T-helper 1 cell treated with Interleukin-12 subunit alpha and Interleukin-12 subunit beta and Interleukin-4 antibody, amounts not matched to agents 30 ng/mL and 1 ng/mL, for 36 hours (primary cell): ENCODE measurements around the gene NFIA. TPM values are rescaled to one million over a fixed set of nuclear protein-coding genes. Genes with fewer than 3 reads are reported as not detected.

ENCODE experiments used
- intact Hi-C: fragments of 100-400 bp; cut with micrococcal nuclease; formaldehyde crosslinking; loops from one replicate; pipeline ENCODE4 v1.15.1; 2024
- total RNA-seq: library from RNA; stranded (reverse); gene quantifications from 2 replicates; pipeline ENCODE4 v1.2.3, GENCODE V29; 2022

The NFIA gene
- total RNA-seq, 1 donor from 2014 or later: 0.66 TPM

- intact Hi-C loops: no loop called here
These were observed 363.0 kb downstream of the NFIA start for GRCh38 chr1:61445269-61445825.

DNA sequence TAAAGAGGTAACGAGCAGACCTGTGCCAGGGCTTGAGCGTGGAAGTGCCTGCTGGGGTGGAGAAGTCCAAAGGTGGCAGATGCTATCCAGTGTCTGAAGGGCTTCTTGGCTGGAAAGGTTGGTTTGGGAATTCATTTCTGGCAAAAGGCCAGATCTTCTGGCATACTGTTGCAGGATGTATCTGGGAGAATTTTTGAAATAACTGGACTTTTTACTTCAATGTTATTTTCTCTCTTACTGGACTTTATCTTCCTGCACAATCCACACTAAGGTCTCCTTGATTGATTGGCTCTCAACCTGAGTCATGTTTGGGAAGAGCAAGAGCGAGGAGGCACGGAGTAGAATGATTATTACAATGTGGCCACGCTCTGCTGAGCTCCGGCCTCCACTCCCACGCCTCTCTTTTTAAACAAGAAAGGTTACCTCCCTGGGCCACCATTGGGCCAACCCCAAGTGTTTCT lies 364.2 kb downstream of the NFIA start:
- intact Hi-C loops: no loop called here

GRCh38 chr1:61447106-61447967 lies 365.0 kb downstream of the NFIA start:
- intact Hi-C loops: no loop called here

GRCh38 chr1:61447968-61448430 lies 365.6 kb downstream of the NFIA start:
- intact Hi-C loops: no loop called here

- intact Hi-C loops: no loop called here
These were observed 366.6 kb downstream of the NFIA start for GRCh38 chr1:61448914-61449313.

GRCh38 chr1:61449410-61449809 lies 367.0 kb downstream of the NFIA start:
- intact Hi-C loops: no loop called here

DNA sequence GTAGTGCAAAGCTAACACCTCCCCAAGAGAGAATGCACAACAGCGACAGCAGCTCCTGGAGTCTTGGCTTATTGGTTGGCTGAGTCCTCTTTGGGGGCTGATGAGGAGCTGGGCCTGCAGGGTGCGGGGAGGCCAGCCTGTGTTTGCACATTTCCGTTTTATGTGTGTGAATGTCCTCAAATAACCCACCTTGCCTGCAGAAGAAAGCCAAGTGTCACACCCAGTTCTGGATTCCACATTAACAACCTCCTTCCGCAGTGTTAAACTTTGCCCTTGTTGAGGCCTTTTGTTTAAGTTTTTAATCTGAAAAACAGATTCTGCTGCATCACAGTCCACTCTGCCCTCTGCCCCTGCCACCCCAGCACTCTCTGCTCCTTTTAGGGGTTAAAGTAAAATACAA lies 368.1 kb downstream of the NFIA start:
- intact Hi-C loops: loop anchor here (5.0 to 10.0 kb wide), 2 partner anchors 166 to 1473 kb away; no protein-coding TSS in a partner anchor

DNA sequence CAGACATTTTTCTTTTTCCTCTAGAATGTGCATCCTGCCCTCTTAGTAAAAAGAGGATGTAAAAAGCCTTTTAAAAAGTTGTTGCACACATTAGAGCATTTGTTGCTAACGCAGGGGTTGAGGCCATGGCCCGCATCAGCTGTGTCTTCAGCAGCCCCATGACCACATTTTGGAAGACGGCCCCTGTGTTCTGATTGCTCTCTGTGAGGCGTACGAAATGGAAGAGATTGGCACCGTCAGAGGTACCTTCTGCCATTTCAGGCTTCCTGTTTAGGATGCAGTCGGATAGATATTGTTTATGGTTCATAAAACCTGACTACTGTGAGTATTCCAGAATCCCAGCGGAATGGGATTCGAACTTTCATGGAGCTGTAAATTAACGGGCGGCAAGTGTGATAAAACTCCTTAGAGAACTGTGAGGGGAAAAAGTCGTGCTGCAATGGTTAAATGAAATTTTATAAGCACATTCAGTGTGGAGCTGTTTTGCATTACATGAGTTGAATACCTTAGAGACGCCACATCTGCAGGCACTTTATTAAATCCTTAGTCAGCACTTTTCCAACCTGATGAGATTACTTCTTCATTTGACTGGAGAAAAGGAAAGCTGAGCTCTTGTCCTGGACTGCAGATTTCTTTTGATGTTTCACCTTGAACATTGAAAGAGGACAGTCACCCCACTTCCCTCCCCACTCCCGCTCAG lies 368.7 kb downstream of the NFIA start:
- intact Hi-C loops: loop anchor here (5.0 to 10.0 kb wide), 2 partner anchors 166 to 1474 kb away; no protein-coding TSS in a partner anchor

- intact Hi-C loops: loop anchor here (5.0 to 10.0 kb wide), 2 partner anchors 167 to 1474 kb away; no protein-coding TSS in a partner anchor
These were observed 369.2 kb downstream of the NFIA start for GRCh38 chr1:61451572-61451968.

- intact Hi-C loops: loop anchor here (1.0 to 10.0 kb wide), 8 partner anchors 136 to 1475 kb away; no protein-coding TSS in a partner anchor
These were observed 370.0 kb downstream of the NFIA start for GRCh38 chr1:61452176-61453035.

DNA sequence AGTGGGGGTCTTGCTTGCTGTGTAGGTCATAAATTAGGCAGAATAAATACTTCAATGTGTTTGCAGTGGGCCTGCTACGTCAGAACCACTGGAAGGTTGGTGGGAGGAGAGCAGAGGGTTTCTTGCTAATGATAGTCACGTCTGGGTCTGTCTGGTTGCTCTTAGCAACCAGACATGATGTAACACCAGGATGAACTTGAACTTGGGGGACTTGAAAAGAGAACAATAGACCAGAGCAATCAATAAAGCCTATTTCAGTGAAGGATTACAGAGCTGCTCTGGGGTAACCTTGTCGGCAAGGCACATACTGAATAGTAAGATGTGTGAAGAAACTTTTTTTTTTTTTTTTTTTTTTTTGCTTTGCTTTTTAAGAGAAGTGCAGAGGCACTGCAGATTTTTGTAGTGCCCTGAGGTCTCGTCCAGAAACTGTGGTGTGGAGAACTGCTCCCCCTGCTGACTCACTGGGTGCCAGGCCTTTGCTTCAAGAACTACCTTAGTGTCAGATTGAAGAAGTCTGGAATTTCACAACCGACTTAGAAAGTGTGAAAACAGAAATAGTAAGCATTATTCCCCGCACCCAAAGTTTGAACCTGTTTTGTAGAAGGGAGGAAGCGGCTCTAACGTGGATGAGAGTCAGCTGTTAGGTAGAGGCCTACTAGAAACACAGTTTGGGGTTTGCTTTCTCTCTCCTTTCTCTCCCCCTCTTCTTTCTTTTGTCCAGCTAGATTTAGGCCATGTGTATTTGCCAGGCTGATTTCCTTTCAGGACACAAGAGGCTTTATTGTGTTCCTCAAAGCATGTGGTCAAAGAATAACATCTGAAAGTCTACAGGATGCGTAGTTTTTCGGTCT lies 371.0 kb downstream of the NFIA start:
- intact Hi-C loops: loop anchor here (1.0 to 10.0 kb wide), 8 partner anchors 135 to 1476 kb away; no protein-coding TSS in a partner anchor

DNA sequence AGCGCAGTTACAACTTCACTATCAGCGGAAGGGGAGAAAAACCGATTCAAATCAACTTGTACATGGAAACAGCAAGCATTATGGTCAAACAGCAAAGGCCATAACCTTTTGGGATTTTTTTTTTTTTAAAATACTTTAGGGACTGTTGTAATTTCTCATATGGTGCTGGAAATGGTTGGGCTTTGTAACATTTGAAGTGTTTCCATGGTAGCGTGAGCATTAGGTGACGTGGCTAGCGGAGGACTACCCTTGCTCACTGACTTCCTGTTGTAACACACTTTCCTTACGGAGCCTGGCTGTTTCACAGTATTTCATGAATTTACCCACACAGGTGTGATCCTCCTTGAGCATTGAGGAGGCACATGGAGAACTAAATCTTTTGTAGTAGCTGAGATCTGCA lies 373.0 kb downstream of the NFIA start:
- intact Hi-C loops: loop anchor here (10.0 kb wide), 1 partner anchor 171 kb away; no protein-coding TSS in a partner anchor

- intact Hi-C loops: loop anchor here (10.0 kb wide), 1 partner anchor 173 kb away; no protein-coding TSS in a partner anchor
These were observed 375.2 kb downstream of the NFIA start for GRCh38 chr1:61457526-61458040.

DNA sequence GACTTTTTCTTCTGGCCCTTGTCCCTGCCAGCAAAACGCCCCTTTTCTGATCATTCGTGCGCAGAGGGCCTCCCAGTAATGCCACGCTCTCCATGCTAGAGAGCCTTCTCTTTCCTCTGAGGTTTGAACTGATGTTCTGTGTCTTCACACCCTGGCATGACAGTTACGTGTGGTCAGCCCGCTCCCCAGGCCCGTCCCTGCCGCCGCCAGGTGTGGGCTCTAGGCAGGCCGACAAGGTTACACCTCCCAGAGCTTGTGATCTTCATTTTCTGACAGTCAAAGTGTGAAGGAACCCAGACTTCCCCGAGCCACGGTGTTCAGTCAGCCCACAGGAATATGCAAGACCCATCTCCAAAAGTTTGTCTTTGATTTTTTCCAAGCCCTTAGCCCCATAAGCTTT lies 377.0 kb downstream of the NFIA start:
- intact Hi-C loops: loop anchor here (10.0 kb wide), 1 partner anchor 175 kb away; no protein-coding TSS in a partner anchor

- intact Hi-C loops: no loop called here
These were observed 377.8 kb downstream of the NFIA start for GRCh38 chr1:61460191-61460590.

DNA sequence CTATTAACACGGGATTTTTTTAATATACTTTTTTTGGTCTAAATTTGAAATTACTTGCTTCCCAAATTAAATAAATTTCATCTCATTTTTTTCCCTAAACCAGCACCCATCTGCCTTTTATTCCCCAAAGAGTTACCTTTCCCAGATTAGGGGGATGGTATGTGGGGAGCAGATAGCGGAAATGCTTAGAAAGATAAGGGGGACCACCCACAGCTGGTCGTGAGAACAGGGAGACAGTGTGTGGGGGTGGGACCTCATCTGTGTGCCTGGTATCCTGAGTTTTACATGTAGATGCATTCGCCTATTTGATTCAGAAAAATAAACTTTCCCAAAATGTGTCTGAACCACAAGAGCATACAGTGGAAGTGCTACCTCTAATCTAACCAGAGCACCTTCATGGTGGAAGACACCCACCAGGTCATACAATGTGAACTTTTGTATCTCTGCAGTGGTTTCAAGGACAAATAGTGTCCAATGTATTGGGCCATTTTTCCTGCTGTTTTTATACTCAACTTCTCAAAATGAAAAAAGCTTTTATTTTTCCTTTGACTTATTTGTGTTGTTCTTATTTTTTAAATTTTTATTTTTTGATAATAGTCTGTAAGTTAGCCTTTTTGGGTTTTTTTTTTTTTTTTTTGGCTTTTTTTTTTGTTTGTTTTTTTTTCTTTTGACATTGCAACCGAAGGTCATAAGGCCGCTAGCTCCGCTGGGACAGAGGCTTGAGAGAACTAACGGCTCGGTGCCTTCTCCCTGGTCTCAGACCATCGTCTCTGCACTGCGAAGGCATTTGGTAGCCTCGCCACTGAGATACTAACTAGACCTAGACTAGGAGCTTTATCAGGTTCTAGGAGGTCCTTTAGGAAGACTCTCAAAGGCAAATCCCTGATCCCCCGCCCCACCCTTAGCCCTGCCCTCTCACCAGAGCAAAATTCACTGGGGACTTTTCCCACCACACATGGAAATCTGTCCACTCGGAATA lies 379.3 kb downstream of the NFIA start:
- intact Hi-C loops: no loop called here

GRCh38 chr1:61462628-61463027 lies 380.3 kb downstream of the NFIA start:
- intact Hi-C loops: no loop called here

- intact Hi-C loops: no loop called here
These were observed 380.9 kb downstream of the NFIA start for GRCh38 chr1:61463220-61463619.
